Fibroblast of lung (primary cell): ENCODE data around the gene IL1F10.

Source experiments
- EZH2 ChIP-seq: IDR thresholded peaks from 2 replicates; pipeline ENCODE4 v1.5.1; 2012; ENCODE audit warnings: low read length, control low read depth, mild to moderate bottlenecking; ENCODE audit errors: missing control alignments
- TF ChIP-seq, protein P1 (sequence below), 2 donors: IDR thresholded peaks in 1 of 2; conservative IDR thresholded peaks in 1 of 2; 1 replicate in 1 of 2; 2 replicates in 1 of 2; pipeline ENCODE4 v1.5.1; 2011 to 2012; ENCODE audit warnings: low read length in 2 of 2, control low read depth in 1 of 2, inconsistent platforms in 1 of 2, low read depth in 1 of 2, mild to moderate bottlenecking in 1 of 2

DNA sequence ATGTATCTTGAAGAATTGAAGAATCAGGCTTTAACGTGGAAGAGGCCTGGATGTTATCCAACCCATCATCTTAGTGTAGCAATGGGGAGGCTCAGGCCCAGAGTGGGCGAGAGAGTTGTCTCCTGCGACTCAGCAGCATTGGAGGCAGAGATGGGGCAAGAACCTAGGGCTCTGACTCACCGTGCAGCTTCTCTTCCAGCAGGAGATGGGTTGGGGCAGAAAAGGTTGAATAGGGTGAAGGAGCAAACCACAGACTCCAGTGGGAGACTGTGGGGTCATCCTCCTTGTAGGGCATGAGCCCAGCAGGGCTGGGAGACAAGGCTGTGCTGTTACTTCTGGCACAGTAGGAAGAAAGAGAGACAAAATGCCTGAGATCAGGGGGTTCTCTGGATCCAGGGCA lies 7.4 kb upstream of the IL1F10 start:
- TF ChIP-seq, protein P1, sequence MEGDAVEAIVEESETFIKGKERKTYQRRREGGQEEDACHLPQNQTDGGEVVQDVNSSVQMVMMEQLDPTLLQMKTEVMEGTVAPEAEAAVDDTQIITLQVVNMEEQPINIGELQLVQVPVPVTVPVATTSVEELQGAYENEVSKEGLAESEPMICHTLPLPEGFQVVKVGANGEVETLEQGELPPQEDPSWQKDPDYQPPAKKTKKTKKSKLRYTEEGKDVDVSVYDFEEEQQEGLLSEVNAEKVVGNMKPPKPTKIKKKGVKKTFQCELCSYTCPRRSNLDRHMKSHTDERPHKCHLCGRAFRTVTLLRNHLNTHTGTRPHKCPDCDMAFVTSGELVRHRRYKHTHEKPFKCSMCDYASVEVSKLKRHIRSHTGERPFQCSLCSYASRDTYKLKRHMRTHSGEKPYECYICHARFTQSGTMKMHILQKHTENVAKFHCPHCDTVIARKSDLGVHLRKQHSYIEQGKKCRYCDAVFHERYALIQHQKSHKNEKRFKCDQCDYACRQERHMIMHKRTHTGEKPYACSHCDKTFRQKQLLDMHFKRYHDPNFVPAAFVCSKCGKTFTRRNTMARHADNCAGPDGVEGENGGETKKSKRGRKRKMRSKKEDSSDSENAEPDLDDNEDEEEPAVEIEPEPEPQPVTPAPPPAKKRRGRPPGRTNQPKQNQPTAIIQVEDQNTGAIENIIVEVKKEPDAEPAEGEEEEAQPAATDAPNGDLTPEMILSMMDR (conservative IDR thresholded peaks at IDR 0.05 in 1 of 2, IDR thresholded peaks at IDR 0.05 in 1 of 2; ENCODE audit: low read depth in 1 of 2, low read length in 2 of 2), result no peak
- no peak for TF ChIP-seq EZH2
